ENCODE results near the gene ASPDH.

Gene ASPDH

GRCh38 chr19:50512999-50513745 lies 541 bp downstream of the ASPDH start:
- no peak for DNase-seq

- peak; percentile 43 for DNase-seq
Measured at GRCh38 chr19:50512112-50512998, 1.4 kb downstream of the ASPDH start.

- peak; percentile 99 for DNase-seq
Measured at GRCh38 chr19:50511069-50511822, 2.5 kb downstream of the ASPDH start, which contains the start of gene JOSD2. Gene JOSD2, minus strand, starts transcription at chr19:50511191. Its CDS starts 760 bp downstream, at chr19:50510431.

DNA sequence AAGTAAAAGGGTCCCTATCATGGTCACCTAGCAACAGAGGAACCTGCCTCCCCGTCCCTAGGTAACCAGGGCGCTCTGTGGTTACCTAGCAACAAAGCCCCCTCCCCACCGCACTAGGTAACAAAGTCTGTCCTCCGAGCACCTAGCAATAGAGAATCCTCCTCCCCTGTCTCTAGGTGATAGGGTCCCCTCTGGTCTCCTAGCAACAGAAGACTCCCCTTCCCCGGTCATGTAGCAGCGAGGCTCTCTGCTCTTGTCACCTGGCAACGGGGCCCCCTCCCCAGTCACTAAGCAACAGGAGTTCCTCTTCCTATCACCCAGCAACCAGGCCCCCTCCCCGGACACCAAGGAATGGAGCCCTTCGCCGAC lies 3.0 kb downstream of the ASPDH start:
- DNase-seq, result no peak

- DNase-seq, result peak; percentile 52
Measured at GRCh38 chr19:50510121-50510670, 3.5 kb downstream of the ASPDH start.

DNA sequence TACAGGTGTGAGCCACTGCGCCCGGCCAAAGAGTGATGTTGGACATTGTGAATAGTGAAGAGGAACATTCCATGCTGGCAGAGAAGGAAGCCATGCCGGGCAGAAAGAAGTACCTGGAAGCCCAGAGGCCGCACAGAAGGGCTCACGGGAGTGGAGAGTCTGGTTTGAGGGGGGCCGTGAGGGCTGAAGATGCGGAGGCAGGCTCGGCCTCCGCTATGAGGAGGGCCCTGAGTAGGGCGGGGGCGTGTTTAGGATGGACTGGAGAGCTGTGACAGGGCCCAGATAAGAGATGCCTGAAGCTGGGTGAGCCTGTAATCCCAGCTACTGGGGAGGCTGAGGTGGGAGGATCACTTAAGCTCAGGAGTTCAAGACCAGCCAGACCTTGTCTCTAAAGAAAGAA lies 4.3 kb downstream of the ASPDH start:
- DNase-seq, result no peak

DNA sequence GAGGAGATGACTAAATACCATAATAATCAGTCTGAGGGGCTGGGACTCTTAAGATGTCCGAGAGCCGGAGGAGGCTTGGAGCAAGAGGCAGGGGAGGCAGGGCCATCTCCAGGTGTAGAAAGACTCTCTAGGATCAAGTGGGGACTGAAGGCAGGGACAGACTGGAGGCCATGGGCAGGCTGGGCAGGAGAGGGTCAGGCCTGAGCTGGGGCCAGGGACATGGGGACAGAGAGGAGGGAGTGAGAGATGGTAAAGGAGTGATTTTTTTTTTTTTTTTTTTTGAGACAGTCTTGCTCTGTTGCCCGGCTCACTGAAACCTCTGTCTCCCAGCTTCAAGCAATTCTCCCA lies 4.9 kb downstream of the ASPDH start:
- no peak for DNase-seq

- no peak for DNase-seq
Measured at GRCh38 chr19:50507376-50507775, 6.3 kb downstream of the ASPDH start.

DNA sequence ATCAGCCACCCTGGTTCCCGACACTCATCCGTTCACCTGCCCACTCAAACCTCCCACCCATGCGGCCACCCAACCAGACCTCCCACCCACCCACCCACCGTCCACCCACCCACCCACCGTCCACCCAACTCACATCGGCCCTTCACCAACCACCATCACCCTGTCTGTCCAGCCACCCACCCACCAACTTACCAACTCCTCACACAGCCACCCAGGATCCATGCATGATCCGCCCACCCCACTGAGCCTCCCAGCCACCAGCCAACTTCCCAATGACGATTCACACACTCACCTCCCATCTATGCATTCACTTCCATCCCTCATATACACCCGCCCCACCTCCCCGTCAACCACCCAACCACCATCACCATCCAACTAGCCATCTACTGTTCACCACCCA lies 7.0 kb downstream of the ASPDH start:
- no peak for DNase-seq

GRCh38 chr19:50505856-50506611 lies 7.7 kb downstream of the ASPDH start:
- no peak for DNase-seq

GRCh38 chr19:50501568-50502475 lies 11.9 kb downstream of the ASPDH start:
- no peak for DNase-seq

DNA sequence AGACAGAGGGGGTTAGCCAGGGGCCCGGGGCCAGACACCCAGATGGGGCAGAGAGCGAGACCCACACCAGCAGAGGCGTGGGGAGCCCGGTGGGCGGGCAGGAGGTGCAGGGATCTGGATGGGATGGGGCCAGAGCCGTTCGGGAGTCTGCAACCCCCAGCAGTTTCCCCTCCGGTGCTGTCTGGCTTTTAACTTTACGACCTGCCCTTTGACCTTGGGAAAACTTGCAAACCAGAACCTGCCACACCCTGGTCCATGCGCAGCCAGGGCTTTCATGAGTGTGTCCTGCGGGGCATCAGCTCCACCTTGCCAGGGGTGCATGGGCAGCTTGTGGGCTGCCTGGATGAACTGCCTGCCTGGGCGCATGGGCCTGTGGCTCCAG lies 12.5 kb downstream of the ASPDH start:
- no peak for DNase-seq

DNA sequence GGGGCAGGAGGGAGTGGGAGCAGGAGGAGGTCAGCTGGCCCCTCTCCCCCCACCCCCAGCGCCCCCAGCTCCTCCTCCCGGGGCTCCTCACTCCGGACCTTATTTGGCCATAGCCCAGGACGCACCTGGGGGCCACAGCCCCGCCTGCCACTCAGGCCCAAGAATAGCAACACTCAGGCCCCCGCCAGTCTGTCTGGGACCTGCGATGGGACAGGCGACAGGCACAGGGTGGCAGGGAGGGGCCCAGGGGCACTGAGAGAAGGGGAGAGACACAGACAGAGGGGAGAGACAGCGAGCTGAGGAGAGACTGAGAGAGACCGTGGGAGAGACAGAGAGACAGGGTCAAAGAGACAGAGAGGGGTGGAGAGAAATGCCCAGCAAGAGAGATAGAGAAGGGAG lies 13.0 kb downstream of the ASPDH start:
- DNase-seq, result peak; percentile 75

DNA sequence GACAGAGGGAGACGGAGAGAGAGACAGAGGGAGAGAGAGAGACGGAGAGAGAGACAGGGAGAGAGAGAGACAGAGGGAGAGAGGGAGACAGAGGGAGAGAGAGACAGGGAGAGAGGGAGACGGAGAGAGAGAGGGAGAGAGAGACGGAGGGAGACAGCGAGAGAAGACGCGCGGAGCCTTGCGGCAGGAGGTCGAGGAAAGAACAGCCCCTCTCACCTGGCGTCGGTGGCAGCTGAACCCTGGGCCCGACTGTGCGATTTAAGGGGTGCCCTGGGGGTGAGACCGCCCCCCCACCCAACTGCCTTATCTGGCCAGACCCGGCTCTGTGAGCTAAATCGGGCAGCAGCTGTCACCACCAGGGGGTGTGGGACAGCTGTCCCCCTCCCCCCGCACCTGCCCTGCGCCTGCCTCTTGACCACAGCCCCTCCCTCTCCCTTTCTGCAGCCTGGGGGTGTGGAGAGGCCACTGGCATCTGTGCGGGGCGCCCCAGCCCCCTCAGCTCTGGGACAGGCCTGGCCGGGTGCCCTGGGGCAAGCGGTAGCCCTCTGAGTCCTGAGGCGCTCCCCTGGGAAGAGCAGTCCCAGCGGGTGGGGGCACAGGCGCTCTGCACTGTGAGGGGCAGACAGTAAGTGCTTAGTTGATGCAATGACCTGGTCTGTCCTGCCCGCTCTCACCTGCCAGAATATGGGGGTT lies 13.5 kb downstream of the ASPDH start:
- peak; percentile 81 for DNase-seq

DNA sequence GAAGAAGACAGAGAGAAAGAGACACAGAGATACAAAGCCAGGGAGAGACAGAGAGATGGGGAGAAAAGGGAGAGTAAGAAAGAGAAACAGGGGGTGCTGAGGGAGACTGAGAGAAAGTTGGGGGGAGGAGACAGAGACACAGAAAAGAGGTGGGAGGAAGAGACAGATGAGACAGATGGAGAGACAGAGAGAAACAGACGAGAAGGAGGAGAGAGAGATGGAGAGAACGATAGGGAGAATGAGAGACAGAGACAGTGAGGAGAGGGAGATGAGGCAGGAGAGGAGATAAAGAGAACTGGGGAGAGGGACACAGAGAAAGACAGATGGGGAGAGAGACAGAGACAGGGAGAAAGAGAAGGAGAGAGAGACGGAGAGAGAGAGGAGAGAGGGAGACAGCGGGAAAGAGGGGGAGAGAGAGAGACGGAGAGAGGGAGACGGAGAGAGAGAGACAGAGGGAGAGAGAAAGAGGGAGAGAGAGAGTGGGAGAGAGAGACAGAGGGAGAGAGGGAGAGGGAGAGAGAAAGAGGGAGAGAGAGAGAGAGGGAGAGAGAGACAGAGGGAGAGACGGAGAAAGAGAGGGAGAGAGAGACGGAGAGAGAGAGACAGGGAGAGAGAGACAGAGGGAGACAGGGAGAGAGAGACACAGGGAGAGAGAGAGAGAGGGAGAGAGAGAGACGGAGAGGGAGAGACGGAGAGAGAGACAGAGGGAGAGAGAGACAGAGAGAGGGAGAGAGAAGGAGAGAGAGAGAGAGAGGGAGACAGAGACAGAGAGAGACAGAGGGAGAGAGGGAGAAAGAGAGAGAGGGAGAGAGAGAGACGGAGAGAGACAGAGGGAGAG lies 15.3 kb downstream of the ASPDH start:
- no peak for DNase-seq

GRCh38 chr19:50497022-50497405 lies 16.7 kb downstream of the ASPDH start:
- peak; percentile 29 for DNase-seq

DNA sequence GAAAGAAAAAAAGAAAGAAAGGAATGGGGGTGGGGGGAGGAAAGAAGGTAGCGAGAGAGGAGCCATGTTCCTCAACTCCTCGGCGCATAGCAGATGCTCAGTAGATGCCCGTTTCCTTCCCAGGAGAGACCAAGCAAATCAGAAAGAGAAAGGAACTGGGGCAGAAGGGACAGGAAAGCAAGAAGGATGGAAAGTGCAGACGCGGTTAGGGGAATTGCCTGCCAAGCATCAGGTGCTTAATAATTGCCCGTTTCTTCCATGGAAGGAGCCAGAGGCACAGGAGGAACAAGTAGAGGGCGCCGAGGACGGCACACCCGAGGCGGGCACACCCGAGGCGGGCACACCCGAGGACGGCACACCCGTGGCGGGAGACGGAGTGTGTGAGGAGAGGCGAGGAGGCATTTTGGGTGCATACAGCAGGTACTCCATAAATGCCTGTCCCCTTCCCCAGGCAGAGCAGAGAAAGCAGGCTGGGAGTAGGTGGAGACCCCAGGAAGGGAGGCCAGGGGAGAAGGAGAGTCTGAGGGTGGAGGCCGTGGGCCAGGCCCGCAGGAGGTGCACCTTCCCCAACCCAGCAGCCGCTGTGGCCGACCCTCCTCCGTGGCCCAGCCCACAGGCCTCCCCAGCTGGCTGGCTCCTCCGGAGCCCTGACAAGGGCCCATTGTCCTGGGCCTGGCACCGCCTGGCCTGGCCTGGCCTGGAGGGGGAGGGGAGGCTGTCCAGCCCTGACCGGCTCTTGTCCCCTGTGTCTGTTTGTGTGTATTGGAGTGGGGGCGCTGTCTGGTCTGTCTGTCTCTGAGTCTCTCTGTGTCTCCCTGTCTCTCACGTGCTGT lies 17.3 kb downstream of the ASPDH start:
- peak; percentile 65 for DNase-seq

- DNase-seq, result no peak
Measured at GRCh38 chr19:50495020-50495531, 18.6 kb downstream of the ASPDH start.
